Activated CD4-positive, alpha-beta T cell treated with anti-CD3 and anti-CD28 coated beads, Interleukin-10, Interleukin-2, amounts not matched to agents 100 ng/mL and 50 ng/mL, durations not matched to agents 16 hours and 8 hours (primary cell): ENCODE results near the gene PRDM2.
A peak's percentile ranks its signal among the peaks of the same experiment; 100 is the strongest.

Experiments
- DNase-seq: peaks from one replicate; pipeline ENCODE4 v3.0.0-alpha.2; 2020

Gene PRDM2

GRCh38 chr1:13746342-13746741 lies 46.4 kb downstream of the PRDM2 start:
- no peak for DNase-seq

- DNase-seq = peak; percentile 97
These were observed 48.9 kb downstream of the PRDM2 start for GRCh38 chr1:13748610-13749505.

GRCh38 chr1:13749543-13750341 lies 49.8 kb downstream of the PRDM2 start:
- DNase-seq = peak; percentile 57

- no peak for DNase-seq
These were observed 51.5 kb downstream of the PRDM2 start for GRCh38 chr1:13751458-13751871.

GRCh38 chr1:13751985-13752384 lies 52.0 kb downstream of the PRDM2 start:
- no peak for DNase-seq

GRCh38 chr1:13752852-13753251 lies 52.9 kb downstream of the PRDM2 start:
- no peak for DNase-seq

GRCh38 chr1:13753636-13754402 lies 53.8 kb downstream of the PRDM2 start:
- peak; percentile 13 for DNase-seq

- DNase-seq = no peak
These were observed 54.6 kb downstream of the PRDM2 start for GRCh38 chr1:13754510-13755103.

GRCh38 chr1:13756557-13757315 lies 56.7 kb downstream of the PRDM2 start:
- DNase-seq = peak; percentile 19

- no peak for DNase-seq
These were observed 57.7 kb downstream of the PRDM2 start for GRCh38 chr1:13757693-13758092.

GRCh38 chr1:13759072-13759471 lies 59.1 kb downstream of the PRDM2 start:
- DNase-seq = no peak

GRCh38 chr1:13760340-13760739 lies 60.4 kb downstream of the PRDM2 start:
- DNase-seq = no peak

- no peak for DNase-seq
These were observed 60.9 kb downstream of the PRDM2 start for GRCh38 chr1:13760921-13761320.

GRCh38 chr1:13761883-13762282 lies 61.9 kb downstream of the PRDM2 start:
- no peak for DNase-seq

GRCh38 chr1:13762642-13763041 lies 62.7 kb downstream of the PRDM2 start:
- DNase-seq = no peak

GRCh38 chr1:13763222-13763621 lies 63.2 kb downstream of the PRDM2 start:
- no peak for DNase-seq

GRCh38 chr1:13763991-13764390 lies 64.0 kb downstream of the PRDM2 start:
- no peak for DNase-seq

- no peak for DNase-seq
These were observed 64.8 kb downstream of the PRDM2 start for GRCh38 chr1:13764588-13765332.

- DNase-seq = peak; percentile 9
These were observed 66.9 kb downstream of the PRDM2 start for GRCh38 chr1:13766592-13767564.

GRCh38 chr1:13769212-13769611 lies 69.2 kb downstream of the PRDM2 start:
- DNase-seq = no peak
